Spleen (tissue), 7 donors: ENCODE measurements around the gene LRRC8E.

Source experiments
- POLR2A ChIP-seq, 3 donors: fragments of 450-650 bp; IDR thresholded peaks; one replicate each; pipeline ENCODE4 v1.5.1; 2017; ENCODE audit warnings: antibody characterized with exemption in 3 of 3, mild to moderate bottlenecking in 1 of 3
- POLR2AphosphoS5 ChIP-seq, 3 donors: sonication (generic); formaldehyde crosslinking; IDR thresholded peaks; one replicate each; pipeline ENCODE4 v1.5.1; 2017; ENCODE audit warnings: antibody characterized with exemption in 3 of 3
- TF ChIP-seq, protein P1 (sequence below), 11 experiments: fragments of 200-600 bp in 7 of 11; fragments of 450-650 bp in 4 of 11; sonication (generic) in 4 of 11; IDR thresholded peaks in 8 of 11; conservative IDR thresholded peaks in 3 of 11; 1 replicate in 7 of 11; 2 replicates in 4 of 11; pipeline versions ENCODE4 v1.4.0 to v1.8.0; 2016 to 2021; ENCODE audit warnings: antibody characterized with exemption in 11 of 11, inconsistent platforms in 4 of 11, mild to moderate bottlenecking in 1 of 11
- donor health status: DM: no; HTN: no; CAD: no; lungs with moderate emphysema.
- donor health status: DM: no; HTN: no; CAD: no.
- donor health status: DM: no; HTN: no; CAD: no.

DNA sequence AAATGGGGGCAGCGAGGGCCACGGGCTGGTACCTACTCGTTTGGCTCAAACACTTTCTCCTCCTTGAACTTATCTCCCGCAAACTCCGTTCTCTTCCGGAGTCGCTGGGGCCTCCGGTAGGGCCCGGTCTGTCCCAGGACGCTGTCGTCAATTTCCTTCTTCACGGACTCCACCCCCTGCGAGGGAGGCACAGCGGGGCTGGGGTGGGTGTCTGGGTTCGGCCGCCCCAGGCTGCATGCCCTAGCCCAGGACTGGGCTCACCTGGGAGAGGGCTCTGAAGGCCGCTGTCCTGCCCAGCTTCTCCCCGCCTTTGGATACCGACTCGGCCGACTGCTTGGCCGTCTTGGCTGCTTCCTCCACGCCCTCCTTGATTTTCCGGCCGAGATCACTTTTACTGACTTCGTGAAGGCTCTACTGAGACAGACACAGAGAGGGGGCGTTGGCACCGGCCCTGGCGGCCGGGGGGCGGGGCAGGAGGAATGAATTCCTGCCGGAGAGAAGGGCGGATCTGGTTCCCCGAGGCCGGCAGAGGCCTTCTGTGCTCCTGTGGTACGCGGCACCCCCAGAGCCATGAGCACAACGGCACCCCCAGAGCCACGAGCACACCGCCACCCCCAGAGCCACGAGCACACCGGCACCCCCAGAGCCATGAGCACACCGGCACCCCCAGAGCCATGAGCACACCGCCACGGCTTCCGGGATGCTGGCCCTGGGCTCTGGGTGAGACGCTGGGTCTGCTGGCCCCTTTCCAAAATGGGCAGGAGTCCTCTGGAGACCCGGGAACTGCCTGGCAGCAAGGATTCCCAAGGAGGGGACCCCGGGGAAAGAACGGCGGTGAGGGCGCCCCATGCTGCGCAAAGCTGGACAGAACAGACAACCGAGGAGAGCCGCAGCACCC lies 45.8 kb downstream of the LRRC8E start:
- TF ChIP-seq, protein P1, sequence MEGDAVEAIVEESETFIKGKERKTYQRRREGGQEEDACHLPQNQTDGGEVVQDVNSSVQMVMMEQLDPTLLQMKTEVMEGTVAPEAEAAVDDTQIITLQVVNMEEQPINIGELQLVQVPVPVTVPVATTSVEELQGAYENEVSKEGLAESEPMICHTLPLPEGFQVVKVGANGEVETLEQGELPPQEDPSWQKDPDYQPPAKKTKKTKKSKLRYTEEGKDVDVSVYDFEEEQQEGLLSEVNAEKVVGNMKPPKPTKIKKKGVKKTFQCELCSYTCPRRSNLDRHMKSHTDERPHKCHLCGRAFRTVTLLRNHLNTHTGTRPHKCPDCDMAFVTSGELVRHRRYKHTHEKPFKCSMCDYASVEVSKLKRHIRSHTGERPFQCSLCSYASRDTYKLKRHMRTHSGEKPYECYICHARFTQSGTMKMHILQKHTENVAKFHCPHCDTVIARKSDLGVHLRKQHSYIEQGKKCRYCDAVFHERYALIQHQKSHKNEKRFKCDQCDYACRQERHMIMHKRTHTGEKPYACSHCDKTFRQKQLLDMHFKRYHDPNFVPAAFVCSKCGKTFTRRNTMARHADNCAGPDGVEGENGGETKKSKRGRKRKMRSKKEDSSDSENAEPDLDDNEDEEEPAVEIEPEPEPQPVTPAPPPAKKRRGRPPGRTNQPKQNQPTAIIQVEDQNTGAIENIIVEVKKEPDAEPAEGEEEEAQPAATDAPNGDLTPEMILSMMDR (IDR thresholded peaks at IDR 0.05 in 8 of 11, conservative IDR thresholded peaks at IDR 0.05 in 3 of 11), result peak in 1 of 11 experiments; percentile 19
- peak in 2 of 3 donors; percentile 51 to 54 for TF ChIP-seq POLR2AphosphoS5 (IDR thresholded peaks at IDR 0.05)
- TF ChIP-seq POLR2A (IDR thresholded peaks at IDR 0.05), result no peak
